ENCODE measurements around the gene OR10G3.

The OR10G3 gene

DNA sequence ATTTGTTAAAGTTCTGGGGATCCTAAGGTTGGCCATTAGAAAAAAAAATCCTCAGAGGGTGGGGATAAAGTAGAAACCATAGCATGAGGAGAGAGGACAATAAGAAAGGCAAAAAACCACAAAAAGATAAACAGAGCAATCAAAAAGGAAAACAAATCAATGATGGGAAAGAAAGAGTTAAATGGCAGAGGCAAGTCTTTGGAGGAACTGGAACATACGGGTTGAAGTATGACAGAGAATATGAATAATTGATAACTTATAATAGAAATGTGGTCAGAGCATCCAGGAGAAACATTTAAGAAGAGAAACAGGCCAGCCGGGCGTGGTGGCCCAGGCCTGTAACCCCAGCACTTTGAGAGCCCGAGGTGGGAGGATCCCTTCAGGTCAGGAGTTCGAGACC, 35.9 kb downstream of the OR10G3 start:
- no peak overlapping the region for H3K27ac Mint-ChIP-seq
- no peaks in the 10 kb centered on the region for H3K36me3 Mint-ChIP-seq (ENCODE audit: low read depth)
- no peaks in the 10 kb centered on the region for H3K9me3 Mint-ChIP-seq
- no peak overlapping the region for H3K4me3 Mint-ChIP-seq
- no peaks in the 10 kb centered on the region for H3K4me1 Mint-ChIP-seq (ENCODE audit: low read depth)
- H3K27me3 Mint-ChIP-seq: peaks cover 13% of the 10 kb centered on the region

DNA sequence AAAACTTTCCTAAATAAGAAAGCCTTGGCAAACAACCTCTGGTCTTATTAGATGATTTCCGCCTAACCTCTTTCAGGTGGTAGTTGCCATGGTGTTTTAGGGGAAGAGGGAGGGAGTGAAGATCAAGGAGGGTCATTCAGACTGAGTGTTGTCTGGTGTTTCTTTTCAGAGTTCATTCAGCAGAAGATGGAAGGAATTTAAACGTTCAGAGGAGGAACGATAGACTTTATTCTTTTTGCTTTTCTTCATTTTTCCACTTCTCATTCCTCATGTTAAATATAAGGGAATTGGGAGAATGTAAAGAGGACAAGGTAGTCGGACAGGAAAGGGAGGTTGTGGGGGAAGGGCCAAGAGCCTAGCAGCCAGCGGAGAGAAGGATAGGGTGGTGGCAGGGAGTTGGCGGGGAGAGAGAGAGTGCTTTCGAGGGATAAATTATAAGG, 36.3 kb downstream of the OR10G3 start:
- H3K27ac Mint-ChIP-seq: no peak overlapping the region

DNA sequence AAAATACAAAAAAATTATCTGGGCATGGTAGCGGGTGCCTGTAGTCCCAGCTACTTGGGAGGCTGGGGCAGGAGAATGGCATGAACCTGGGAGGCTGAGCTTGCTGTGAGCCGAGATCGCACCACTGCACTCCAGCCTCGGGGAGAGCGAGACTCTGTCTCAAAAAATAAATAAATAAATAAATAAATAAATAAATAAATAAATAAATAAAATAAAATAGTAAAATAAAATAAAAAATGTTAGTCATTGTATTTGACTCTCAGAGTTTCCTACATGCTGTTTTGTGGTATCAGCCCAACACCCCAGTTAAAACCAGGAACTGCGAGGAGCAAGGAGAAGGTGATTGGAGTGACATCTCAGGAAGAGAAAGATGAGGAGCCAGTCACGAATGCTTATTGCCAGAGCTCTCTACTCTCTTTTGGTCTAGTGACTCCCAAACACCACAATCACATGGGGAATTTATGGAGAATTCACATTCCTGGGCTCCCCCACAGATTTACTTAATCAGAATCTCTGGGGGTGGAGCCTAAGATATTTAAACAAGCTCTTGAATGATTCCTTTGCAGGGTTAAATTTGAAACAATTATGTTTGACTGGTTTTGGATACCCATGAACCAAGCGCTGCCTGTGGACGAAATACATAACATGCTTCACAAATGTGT, 38.3 kb downstream of the OR10G3 start:
- no peak overlapping the region for H3K4me3 Mint-ChIP-seq
- no peaks in the 10 kb centered on the region for H3K9me3 Mint-ChIP-seq
- peaks cover 34% of the 10 kb centered on the region for H3K27me3 Mint-ChIP-seq
- H3K36me3 Mint-ChIP-seq (ENCODE audit: low read depth): no peaks in the 10 kb centered on the region
- no peak overlapping the region for H3K27ac Mint-ChIP-seq
- H3K4me1 Mint-ChIP-seq (ENCODE audit: low read depth): peaks cover 6% of the 10 kb centered on the region

More for the DNA sequence above, 36.3 kb downstream of the OR10G3 start:
- no peaks in the 10 kb centered on the region for H3K36me3 Mint-ChIP-seq (ENCODE audit: low read depth)
- no peak overlapping the region for H3K4me3 Mint-ChIP-seq
- H3K4me1 Mint-ChIP-seq (ENCODE audit: low read depth): no peaks in the 10 kb centered on the region
- H3K27me3 Mint-ChIP-seq: peaks cover 18% of the 10 kb centered on the region
- H3K9me3 Mint-ChIP-seq: no peaks in the 10 kb centered on the region

DNA sequence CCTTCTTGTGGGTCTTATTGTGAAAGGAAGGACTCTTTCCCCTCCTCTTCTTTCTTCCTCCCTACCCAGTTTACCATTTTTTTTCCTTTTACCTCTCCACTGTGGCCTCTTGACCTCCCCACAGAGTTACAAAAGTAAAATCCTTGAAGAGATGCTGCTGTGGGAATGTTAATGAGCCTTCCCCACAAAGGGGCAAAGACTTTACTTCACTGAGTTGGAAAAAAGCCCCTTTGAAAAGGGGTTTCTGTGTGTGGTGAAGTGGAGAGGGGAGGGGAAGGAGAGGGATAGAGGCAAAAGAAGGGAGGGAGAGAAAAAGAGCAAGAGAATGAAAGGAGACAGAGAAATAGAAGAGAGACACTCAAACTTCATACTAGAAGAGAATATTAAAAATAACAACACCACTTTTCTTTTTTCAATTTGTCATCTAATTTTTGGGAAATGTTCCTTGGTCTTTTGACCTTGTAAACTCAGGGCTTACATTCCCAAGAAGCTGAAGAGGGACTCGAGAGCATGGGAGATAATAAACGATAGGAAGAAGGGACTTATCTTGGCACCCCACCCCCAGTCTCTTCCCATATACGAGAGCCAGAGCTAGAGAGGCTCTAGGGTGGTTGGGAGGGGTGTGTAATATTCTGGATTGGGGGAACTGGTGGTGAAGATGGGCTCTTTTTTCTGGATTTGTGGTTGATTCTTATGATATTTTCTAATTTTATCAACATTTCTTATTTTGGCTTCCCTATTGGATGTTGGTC, 40.5 kb downstream of the OR10G3 start:
- H3K9me3 Mint-ChIP-seq: no peaks in the 10 kb centered on the region
- no peak overlapping the region for H3K4me3 Mint-ChIP-seq
- peaks cover 6% of the 10 kb centered on the region for H3K4me1 Mint-ChIP-seq (ENCODE audit: low read depth)
- H3K27ac Mint-ChIP-seq: no peak overlapping the region
- H3K36me3 Mint-ChIP-seq (ENCODE audit: low read depth): no peaks in the 10 kb centered on the region
- H3K27me3 Mint-ChIP-seq: peaks cover 53% of the 10 kb centered on the region

DNA sequence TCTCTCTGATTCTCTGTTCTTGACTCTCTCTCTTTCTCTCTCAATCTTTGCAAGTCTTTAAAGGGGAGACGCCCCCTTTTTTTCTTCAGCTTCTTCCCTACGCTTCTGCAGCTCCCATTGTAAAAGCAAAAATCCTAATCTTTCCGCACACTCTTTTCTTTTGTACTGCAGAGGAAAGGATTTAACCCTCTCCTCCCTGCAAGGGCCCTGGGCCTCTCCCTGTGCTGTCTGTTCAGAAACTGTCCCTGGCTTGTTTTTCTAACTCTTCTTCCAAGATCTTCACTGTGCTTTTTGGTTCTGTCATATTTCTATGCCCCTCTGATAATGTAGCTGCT, 42.8 kb downstream of the OR10G3 start:
- Mint-ChIP-seq H3K27me3 (peaks cover 56% of the 10 kb centered on the region), H3K9me3 (no peaks in the 10 kb centered on the region), H3K4me3 (no peak overlapping the region), H3K27ac (no peak overlapping the region), H3K4me1 (ENCODE audit: low read depth) (peaks cover 6% of the 10 kb centered on the region), H3K36me3 (ENCODE audit: low read depth) (no peaks in the 10 kb centered on the region)

DNA sequence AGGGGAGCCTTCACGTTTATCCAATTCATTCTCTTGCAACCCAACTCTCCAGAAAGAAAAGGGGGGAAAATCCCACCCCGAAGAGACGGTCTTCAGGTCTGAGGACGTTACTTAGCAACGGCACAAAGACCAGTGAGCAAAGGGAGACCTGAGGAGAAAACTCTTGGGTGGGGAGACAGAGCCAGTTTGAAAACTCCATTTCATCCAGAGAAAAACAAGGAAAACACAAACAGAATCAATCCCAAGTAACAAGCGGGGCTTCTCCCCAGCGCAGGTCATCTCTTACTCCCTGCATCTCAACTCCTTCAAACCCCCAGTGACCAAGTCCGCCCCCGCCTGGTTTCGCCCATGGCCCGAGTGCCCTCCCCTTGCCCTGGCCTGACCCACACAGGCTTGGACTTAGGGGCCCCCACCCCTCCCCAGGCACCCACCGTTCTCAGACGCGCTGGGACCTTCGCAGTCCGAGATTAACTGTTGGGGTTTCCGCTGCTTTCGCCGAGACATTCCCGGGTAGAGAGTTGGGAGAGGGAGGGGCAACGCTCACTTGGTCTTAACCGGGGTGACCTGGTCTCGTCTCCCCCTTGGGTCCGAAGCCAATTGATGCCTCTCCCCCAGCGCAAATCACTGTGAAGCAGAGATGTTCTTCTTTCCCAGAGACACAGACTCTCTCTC, 43.3 kb downstream of the OR10G3 start:
- Mint-ChIP-seq H3K36me3 (ENCODE audit: low read depth) (no peaks in the 10 kb centered on the region), H3K4me3 (no peak overlapping the region), H3K27ac (no peak overlapping the region), H3K27me3 (peaks cover 56% of the 10 kb centered on the region), H3K4me1 (ENCODE audit: low read depth) (peaks cover 6% of the 10 kb centered on the region), H3K9me3 (no peaks in the 10 kb centered on the region)

DNA sequence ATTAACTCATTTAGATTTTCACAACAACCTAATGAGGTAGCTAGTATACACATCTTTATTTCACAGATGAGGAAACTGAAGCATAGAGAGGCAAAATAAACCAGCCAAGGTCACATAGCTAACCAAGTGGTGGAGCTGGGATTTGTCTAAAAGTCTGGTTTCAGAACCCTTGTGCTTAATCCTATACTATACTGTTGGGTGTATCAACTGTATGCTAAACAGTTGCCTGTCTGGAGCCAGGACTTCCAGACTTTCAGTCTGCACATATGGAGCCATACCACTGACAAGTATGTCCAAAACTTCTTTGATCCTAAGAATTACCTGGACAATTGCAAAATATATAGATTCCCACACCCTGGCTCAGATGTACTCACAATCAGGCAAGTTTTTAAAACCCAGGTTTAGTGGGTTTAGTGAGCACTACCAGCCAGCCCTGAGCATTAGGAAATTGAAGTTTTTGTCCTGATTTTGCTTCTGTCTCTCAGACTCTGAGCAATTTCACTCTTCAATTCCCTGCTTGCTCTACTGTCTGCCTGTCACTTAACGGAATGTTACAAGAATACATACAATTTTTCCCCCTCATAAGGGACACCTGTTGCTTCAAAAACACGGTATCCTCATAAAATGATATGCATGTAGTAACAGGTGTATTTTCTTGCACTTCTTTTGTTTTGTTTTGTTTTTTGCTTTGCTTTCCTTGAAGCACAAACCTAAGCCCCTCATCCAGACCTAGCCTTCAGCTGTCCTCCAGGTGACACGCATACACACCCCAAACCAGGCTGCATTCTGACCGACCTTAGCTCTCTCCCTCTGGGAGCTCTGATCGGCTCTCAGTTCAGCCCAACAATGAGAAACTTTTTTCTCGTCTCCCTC, 44.1 kb downstream of the OR10G3 start:
- H3K27me3 Mint-ChIP-seq: peaks cover 56% of the 10 kb centered on the region
- H3K36me3 Mint-ChIP-seq (ENCODE audit: low read depth): no peaks in the 10 kb centered on the region
- H3K27ac Mint-ChIP-seq: no peak overlapping the region
- H3K4me1 Mint-ChIP-seq (ENCODE audit: low read depth): peaks cover 6% of the 10 kb centered on the region
- H3K9me3 Mint-ChIP-seq: no peaks in the 10 kb centered on the region
- H3K4me3 Mint-ChIP-seq: no peak overlapping the region

DNA sequence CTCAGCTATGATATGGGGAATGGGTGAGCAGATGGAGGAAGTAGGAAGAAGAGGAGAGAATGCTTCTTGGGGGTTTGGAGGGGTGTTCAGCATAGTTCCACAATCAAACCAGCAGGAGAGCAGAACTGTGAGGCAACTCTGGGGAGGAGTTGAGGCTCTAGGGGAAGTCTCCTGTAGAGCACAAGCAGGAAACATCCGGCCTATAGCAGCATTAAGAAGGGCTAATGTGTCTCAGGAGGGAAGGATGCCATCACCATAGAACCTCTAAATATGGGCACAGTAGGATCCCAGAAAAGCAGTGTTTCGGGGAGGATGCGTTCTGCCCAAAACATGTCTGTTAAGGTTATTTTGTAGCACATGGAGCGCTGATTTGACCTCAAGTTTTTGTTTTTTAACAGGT, 45.3 kb downstream of the OR10G3 start:
- no peaks in the 10 kb centered on the region for H3K36me3 Mint-ChIP-seq (ENCODE audit: low read depth)
- peaks cover 6% of the 10 kb centered on the region for H3K4me1 Mint-ChIP-seq (ENCODE audit: low read depth)
- H3K9me3 Mint-ChIP-seq: no peaks in the 10 kb centered on the region
- no peak overlapping the region for H3K4me3 Mint-ChIP-seq
- peaks cover 52% of the 10 kb centered on the region for H3K27me3 Mint-ChIP-seq
- no peak overlapping the region for H3K27ac Mint-ChIP-seq

DNA sequence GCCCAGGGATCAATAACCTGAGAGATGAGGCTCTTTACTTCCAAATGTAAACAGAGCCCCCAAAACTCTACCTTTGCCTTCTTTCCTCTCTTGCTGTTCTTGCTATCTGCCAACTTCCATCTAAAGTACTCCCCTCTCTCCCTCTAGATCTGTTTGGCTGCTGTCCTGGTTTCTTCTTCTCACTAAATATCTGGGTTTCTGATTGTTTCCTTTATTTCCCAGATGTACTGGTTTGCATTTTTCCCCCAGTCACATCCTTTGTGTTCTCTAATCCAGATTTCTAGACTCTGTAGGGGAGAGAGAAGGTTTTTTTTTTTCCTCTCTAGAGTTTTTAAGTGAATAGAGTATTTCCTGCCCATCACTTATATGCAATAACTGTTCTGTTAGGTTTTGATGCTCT, 46.6 kb downstream of the OR10G3 start:
- Mint-ChIP-seq H3K4me1 (ENCODE audit: low read depth) (peaks cover 6% of the 10 kb centered on the region), H3K4me3 (no peak overlapping the region), H3K27ac (no peak overlapping the region), H3K9me3 (no peaks in the 10 kb centered on the region), H3K36me3 (ENCODE audit: low read depth) (no peaks in the 10 kb centered on the region), H3K27me3 (peaks cover 39% of the 10 kb centered on the region)

DNA sequence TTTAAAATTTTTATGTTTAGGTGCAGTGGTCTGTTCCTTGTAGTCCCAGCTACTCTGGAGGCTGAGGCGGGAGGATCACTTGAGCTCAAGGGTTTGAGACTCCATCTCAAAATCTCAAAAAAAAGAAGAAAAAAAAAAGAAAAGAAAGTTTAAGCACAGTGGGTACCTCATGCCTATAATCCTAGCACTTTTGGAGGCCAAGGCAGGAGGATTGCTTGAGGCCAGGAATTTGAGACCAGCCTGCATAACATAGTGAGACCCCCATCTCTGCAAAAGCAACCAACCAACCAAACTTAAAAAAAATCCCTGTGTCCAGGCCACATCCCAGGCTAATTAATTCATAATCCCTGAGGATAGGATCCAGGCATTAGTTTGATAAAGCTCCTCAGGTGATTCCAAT, 50.4 kb downstream of the OR10G3 start:
- Mint-ChIP-seq H3K4me1 (ENCODE audit: low read depth) (peaks cover 14% of the 10 kb centered on the region), H3K27ac (no peak overlapping the region), H3K27me3 (peaks cover 8% of the 10 kb centered on the region), H3K9me3 (no peaks in the 10 kb centered on the region), H3K4me3 (no peak overlapping the region), H3K36me3 (ENCODE audit: low read depth) (no peaks in the 10 kb centered on the region)

DNA sequence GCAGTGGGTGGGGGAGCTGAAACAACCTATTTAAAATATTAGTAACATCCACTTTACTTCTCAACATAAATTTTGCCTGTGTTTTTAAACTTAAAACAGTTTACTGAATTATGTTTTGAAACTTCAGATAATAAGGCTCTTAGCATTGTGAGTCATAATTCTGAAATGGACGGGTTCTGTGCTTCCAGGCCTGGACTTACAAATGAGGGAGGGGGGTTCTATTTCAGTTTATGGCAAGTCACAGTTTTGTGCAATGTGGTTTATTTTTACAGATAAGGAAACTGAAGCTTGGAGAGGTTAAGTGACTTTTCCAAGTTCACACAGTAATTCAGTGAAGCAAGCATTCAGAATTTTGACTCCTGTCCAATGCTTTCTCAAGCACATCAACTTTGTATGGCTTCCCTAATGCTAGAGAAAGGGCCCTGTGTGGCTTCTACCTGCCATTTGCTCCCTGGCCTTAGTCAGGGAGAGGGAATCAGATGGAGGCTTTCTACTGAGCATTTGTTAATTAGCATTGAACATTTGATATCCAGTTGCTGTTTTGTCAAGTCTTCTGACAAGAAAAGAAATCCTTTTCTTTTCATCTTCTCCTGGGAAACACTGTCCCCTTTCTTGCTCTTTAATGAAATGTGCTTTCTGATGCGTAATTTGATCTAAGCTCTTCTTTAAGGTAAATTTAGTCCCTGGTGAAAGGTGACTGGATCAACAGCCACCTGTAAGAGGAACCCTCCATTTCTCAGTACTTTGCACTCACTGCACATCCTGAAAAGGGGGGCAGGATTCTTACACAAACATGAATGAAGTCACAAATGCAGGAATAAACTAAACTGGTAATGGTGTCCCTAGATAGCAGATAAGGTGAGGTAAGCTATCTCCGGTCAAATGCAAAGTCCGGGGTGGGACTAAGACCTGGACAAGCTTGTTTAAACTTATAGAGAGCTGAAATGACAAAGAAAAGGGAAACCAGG, 51.2 kb downstream of the OR10G3 start:
- peaks cover 14% of the 10 kb centered on the region for H3K4me1 Mint-ChIP-seq (ENCODE audit: low read depth)
- H3K27ac Mint-ChIP-seq: no peak overlapping the region
- peaks cover 4% of the 10 kb centered on the region for H3K27me3 Mint-ChIP-seq
- H3K4me3 Mint-ChIP-seq: no peak overlapping the region
- no peaks in the 10 kb centered on the region for H3K9me3 Mint-ChIP-seq
- H3K36me3 Mint-ChIP-seq (ENCODE audit: low read depth): no peaks in the 10 kb centered on the region

DNA sequence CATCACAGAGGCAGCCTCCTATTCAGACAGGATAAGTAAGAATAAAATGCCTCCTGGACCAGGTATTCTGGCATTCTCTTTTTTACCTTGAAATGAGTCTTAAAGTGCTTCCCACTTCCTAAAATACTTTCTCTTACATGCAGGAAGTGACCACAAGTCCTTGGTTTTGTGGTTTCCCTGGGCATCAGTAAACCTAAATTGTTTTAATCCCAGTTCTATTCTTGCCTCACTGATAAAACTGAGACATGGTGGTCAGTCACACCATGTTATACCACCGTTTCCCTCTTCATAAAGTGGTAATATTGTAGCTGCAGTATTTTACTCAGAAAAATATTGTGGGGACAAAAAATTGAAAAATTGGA, 52.6 kb downstream of the OR10G3 start:
- peaks cover 14% of the 10 kb centered on the region for H3K4me1 Mint-ChIP-seq (ENCODE audit: low read depth)
- H3K27me3 Mint-ChIP-seq: no peaks in the 10 kb centered on the region
- no peaks in the 10 kb centered on the region for H3K36me3 Mint-ChIP-seq (ENCODE audit: low read depth)
- peak overlapping the region; percentile 82 for H3K4me3 Mint-ChIP-seq
- no peaks in the 10 kb centered on the region for H3K9me3 Mint-ChIP-seq
- peak overlapping the region; percentile 49 for H3K27ac Mint-ChIP-seq

DNA sequence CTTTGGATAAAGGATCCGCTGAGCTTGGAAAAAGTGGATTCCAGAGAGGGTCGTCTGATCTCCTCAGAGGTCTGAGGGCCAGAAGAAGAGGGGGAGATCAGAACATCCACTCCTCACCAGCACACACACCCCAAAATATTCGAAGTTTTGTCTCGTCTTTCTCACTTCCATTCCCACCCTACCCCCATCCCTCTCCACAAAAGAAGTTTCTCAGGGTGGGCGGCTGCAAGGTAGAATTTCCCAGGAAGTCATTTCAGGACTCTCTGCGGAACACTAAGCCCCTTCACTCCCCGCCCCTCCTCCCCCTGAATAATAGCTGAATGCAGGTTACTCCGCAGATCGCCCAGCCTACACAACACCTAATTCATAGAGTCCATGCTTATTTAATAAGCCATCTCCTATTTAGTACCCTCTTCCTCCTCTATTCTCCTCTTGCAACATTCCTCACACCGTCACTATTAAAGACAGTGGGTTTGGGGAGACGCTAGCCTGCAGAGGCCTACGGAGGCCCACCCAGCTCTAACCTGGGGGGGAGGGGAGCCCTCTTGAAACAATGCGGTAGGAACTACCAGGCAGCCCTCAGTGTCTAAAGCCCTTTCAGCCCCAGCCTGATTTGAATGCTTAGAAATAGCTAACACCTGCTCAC, 53.1 kb downstream of the OR10G3 start:
- Mint-ChIP-seq H3K9me3 (no peaks in the 10 kb centered on the region), H3K27ac (peak overlapping the region; percentile 49), H3K36me3 (ENCODE audit: low read depth) (no peaks in the 10 kb centered on the region), H3K27me3 (no peaks in the 10 kb centered on the region), H3K4me3 (peak overlapping the region; percentile 82), H3K4me1 (ENCODE audit: low read depth) (peaks cover 14% of the 10 kb centered on the region)

Data from stimulated activated naive CD8-positive, alpha-beta T cell treated with anti-CD3 and anti-CD28 coated beads, Interleukin-15, Interleukin-2, amounts not matched to agents 100 ng/mL and 50 ng/mL, for 24 hours (primary cell).